ENCODE measurements around the gene RAET1E. TPM values are rescaled to one million over a fixed set of nuclear protein-coding genes. Genes with fewer than 3 reads are reported as not detected.

Gene RAET1E
- total RNA-seq, 1 donor = 0.36 TPM

GRCh38 chr6:149903938-149904611 lies 6.2 kb upstream of the RAET1E start:
- H3K27me3 ChIP-seq (ENCODE audit: insufficient read depth, low read length) = no peaks in the 10 kb centered on the region
- H3K4me1 ChIP-seq (ENCODE audit: insufficient read depth, low read length) = no peaks in the 10 kb centered on the region
- no peak for DNase-seq (ENCODE audit: insufficient read length, low spot score, missing footprints)

GRCh38 chr6:149901444-149902140 lies 3.7 kb upstream of the RAET1E start:
- no peaks in the 10 kb centered on the region for H3K27me3 ChIP-seq (ENCODE audit: insufficient read depth, low read length)
- no peak overlapping the region for H3K4me3 ChIP-seq (ENCODE audit: insufficient read depth, low read length)
- no peak overlapping the region for H3K27ac ChIP-seq (ENCODE audit: low read depth, low read length)
- no peaks in the 10 kb centered on the region for H3K36me3 ChIP-seq (ENCODE audit: insufficient read depth, low read length)
- peaks cover 13% of the 10 kb centered on the region for H3K4me1 ChIP-seq (ENCODE audit: insufficient read depth, low read length)
- DNase-seq (ENCODE audit: insufficient read length, low spot score, missing footprints) = no peak
- no peaks in the 10 kb centered on the region for H3K79me2 ChIP-seq (ENCODE audit: insufficient read depth, low read length)
- H2AFZ ChIP-seq (ENCODE audit: low read length) = no peak overlapping the region
- H3K4me2 ChIP-seq (ENCODE audit: insufficient read depth, low read length) = no peak overlapping the region
- TF ChIP-seq, protein P1, sequence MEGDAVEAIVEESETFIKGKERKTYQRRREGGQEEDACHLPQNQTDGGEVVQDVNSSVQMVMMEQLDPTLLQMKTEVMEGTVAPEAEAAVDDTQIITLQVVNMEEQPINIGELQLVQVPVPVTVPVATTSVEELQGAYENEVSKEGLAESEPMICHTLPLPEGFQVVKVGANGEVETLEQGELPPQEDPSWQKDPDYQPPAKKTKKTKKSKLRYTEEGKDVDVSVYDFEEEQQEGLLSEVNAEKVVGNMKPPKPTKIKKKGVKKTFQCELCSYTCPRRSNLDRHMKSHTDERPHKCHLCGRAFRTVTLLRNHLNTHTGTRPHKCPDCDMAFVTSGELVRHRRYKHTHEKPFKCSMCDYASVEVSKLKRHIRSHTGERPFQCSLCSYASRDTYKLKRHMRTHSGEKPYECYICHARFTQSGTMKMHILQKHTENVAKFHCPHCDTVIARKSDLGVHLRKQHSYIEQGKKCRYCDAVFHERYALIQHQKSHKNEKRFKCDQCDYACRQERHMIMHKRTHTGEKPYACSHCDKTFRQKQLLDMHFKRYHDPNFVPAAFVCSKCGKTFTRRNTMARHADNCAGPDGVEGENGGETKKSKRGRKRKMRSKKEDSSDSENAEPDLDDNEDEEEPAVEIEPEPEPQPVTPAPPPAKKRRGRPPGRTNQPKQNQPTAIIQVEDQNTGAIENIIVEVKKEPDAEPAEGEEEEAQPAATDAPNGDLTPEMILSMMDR (IDR thresholded peaks at IDR 0.05; ENCODE audit: extremely low read depth, low read depth, low read length) = no peak
- no peaks in the 10 kb centered on the region for H3K9me3 ChIP-seq (ENCODE audit: low read depth, low read length)
- no peaks in the 10 kb centered on the region for H4K20me1 ChIP-seq (ENCODE audit: insufficient read depth, low read length)

More at GRCh38 chr6:149903938-149904611, 6.2 kb upstream of the RAET1E start:
- no peak overlapping the region for H3K27ac ChIP-seq (ENCODE audit: low read depth, low read length)
- H3K9me3 ChIP-seq (ENCODE audit: low read depth, low read length) = no peaks in the 10 kb centered on the region
- no peak overlapping the region for H3K4me3 ChIP-seq (ENCODE audit: insufficient read depth, low read length)
- H3K79me2 ChIP-seq (ENCODE audit: insufficient read depth, low read length) = no peaks in the 10 kb centered on the region
- TF ChIP-seq, protein P1 (IDR thresholded peaks at IDR 0.05; ENCODE audit: extremely low read depth, low read depth, low read length) = no peak
- no peak overlapping the region for H3K4me2 ChIP-seq (ENCODE audit: insufficient read depth, low read length)
- H2AFZ ChIP-seq (ENCODE audit: low read length) = no peak overlapping the region
- no peaks in the 10 kb centered on the region for H3K36me3 ChIP-seq (ENCODE audit: insufficient read depth, low read length)
- no peaks in the 10 kb centered on the region for H4K20me1 ChIP-seq (ENCODE audit: insufficient read depth, low read length)

DNA sequence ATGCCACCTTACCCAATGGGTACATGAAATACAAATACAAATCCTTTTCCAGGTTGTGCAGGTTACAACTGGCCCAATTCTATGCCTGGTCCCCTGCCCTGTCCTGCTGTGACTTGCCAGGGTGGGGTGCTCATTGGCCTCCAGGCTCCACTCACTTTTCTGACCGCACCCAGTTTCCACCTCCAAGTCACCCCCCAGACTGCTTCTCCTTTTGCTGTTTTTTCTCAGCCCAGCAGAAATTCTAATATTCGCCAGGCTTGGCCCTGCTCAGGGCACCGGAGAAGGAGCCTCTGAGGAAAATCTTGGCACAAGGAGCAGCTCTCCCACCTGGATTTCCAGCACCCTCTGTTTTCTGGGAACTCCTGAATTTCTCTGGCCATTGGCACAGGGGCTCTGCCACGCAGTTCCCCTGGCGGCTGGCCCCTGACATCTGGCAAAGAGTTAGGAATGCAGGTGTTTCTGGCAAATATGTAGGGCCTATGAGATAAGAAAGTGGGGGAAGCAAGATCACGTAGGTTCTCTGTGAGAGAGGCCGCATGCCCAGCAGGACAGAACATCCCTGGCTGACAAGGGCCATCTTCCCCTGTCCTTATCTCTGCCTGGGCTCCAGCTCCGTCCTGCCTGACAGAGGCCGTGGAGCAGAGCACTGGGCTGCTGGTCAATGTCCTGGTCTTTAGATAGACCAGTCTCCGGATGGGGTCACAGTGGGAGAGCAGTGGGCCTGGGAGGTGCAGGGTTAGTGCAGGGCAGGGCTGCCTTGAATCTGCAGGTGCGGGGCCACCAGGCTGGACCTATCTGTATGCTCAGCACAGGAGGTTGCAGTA lies 2.9 kb upstream of the RAET1E start:
- Histone ChIP-seq H3K4me2 (ENCODE audit: insufficient read depth, low read length) (no peak overlapping the region), H3K4me3 (ENCODE audit: insufficient read depth, low read length) (no peak overlapping the region), H3K27ac (ENCODE audit: low read depth, low read length) (no peak overlapping the region), H2AFZ (ENCODE audit: low read length) (no peak overlapping the region), H3K4me1 (ENCODE audit: insufficient read depth, low read length) (peaks cover 21% of the 10 kb centered on the region), H4K20me1 (ENCODE audit: insufficient read depth, low read length) (no peaks in the 10 kb centered on the region), H3K9me3 (ENCODE audit: low read depth, low read length) (no peaks in the 10 kb centered on the region), H3K27me3 (ENCODE audit: insufficient read depth, low read length) (no peaks in the 10 kb centered on the region), H3K79me2 (ENCODE audit: insufficient read depth, low read length) (no peaks in the 10 kb centered on the region), H3K36me3 (ENCODE audit: insufficient read depth, low read length) (no peaks in the 10 kb centered on the region)
- no peak for DNase-seq (ENCODE audit: insufficient read length, low spot score, missing footprints)
- TF ChIP-seq, protein P1 (IDR thresholded peaks at IDR 0.05; ENCODE audit: extremely low read depth, low read depth, low read length) = no peak
